Anterior cingulate cortex (tissue), 58 donors: ENCODE measurements around the gene ZNF653.

Experiments used
- DNase-seq, 58 donors: peaks; one replicate each; lab custom pipeline; 2025; lab: John Stamatoyannopoulos, UW

Gene ZNF653, protein sequence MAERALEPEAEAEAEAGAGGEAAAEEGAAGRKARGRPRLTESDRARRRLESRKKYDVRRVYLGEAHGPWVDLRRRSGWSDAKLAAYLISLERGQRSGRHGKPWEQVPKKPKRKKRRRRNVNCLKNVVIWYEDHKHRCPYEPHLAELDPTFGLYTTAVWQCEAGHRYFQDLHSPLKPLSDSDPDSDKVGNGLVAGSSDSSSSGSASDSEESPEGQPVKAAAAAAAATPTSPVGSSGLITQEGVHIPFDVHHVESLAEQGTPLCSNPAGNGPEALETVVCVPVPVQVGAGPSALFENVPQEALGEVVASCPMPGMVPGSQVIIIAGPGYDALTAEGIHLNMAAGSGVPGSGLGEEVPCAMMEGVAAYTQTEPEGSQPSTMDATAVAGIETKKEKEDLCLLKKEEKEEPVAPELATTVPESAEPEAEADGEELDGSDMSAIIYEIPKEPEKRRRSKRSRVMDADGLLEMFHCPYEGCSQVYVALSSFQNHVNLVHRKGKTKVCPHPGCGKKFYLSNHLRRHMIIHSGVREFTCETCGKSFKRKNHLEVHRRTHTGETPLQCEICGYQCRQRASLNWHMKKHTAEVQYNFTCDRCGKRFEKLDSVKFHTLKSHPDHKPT

DNA sequence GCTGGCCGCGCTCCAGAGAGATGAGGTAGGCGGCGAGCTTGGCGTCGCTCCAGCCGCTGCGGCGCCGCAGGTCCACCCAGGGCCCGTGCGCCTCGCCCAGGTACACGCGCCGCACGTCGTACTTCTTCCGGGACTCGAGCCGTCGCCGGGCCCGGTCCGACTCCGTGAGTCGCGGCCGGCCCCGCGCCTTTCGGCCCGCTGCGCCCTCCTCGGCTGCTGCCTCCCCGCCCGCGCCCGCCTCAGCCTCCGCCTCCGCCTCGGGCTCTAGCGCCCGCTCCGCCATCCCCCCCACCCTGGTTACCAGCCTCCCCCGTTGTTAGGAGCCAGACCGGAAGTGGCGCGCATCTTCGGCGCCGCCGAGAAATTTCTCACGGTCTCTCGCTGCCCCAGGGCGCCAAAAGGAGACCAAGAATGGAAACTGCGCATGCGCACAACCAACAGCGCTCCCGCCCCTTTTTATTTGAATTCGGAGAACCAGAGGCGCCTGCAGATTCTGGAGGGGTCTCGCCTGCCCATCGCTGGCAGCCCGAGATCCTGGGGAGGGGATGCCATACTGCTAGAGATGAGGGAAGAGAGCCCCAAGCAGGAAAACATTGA, at the start of gene ZNF653:
TSS of gene ZNF653 (minus strand) at position 336 of the 597 bp plus-strand sequence. CDS start at position 283, 53 bp downstream.
- peak; percentile 32 to 94 (median 87) for DNase-seq

DNA sequence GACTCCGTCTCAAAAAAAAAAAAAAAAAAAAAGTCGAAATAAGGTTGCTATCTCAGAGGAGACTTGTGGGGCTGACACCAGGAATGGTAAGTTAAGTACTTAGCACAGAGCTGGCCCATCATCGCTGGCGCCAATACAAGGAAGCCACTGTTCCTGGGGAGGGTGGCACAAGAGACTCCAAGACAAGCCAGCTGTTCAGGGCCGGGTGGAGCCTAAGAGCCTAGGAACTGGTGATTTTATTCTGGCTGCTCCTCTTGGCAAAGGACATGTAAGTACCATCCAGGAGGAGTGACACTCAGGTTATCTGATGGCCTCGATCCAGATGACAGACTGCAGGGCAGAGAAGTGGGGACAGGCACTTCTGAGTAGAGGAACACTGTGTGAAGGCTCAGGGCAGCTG, 49.6 kb upstream of the ZNF653 start:
- peak in 6 of 58 donors; percentile 5 to 24 (median 12) for DNase-seq

- DNase-seq, result no peak
Measured at GRCh38 chr19:11554160-11554559, 48.5 kb upstream of the ZNF653 start.

GRCh38 chr19:11552666-11553372, 47.2 kb upstream of the ZNF653 start:
- no peak for DNase-seq

- DNase-seq, result peak in 1 of 58 donors; percentile 6
Measured at GRCh38 chr19:11551603-11552235, 46.1 kb upstream of the ZNF653 start.

DNA sequence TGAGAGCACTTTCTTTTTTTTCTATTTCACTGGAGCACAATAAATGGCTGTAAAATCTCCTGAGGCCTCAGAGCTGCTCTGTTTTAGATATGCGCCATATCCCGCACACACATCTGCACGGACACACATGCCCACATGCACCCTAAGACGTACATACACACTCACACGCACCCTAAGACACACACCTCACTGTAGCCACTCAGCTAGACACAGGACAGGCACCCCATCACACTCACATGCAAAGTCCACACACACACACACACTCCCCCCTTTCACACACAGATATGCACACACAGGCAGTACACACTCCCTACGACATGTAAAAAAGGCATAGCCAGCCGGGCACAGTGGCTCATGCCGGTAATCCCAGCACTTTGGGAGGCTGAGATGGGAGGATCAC, 44.6 kb upstream of the ZNF653 start:
- DNase-seq, result no peak

DNA sequence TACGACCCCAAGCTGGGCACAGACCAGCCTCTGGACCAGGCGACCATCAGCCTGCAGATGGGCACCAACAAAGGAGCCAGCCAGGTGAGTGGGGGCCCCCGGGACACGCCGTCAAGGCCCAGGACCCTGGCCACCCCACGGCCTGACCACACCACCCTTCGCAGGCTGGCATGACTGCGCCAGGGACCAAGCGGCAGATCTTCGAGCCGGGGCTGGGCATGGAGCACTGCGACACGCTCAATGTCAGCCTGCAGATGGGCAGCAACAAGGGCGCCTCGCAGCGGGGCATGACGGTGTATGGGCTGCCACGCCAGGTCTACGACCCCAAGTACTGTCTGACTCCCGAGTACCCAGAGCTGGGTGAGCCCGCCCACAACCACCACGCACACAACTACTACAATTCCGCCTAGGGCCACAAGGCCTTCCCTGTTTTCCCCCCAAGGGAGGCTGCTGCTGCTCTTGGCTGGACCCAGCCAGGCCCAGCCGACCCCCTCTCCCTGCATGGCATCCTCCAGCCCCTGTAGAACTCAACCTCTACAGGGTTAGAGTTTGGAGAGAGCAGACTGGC, 43.8 kb upstream of the ZNF653 start:
- DNase-seq, result no peak

GRCh38 chr19:11547929-11548700, 42.5 kb upstream of the ZNF653 start:
- no peak for DNase-seq

- DNase-seq, result no peak
Measured at GRCh38 chr19:11541238-11541637, 35.6 kb upstream of the ZNF653 start.

DNA sequence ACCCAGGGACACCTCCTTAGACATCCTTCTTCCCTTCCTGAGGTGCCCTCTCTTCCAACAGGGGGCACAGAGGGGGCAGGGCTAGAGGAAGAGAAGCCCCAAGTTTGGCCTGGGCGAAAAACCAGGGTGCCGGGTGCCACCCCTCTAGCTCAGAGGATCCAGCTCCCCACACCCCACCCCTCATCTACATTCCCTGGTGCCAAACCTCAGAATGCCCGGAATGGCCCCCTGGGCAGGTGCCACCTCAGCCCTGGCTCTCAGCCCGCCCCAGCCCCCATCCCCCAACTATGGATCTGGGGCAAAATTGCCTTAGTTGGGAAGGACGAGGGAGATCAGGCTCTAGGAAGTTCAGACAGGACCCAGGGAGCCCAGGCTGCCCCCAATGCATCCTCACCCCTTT, 35.0 kb upstream of the ZNF653 start:
- no peak for DNase-seq

- peak in 1 of 58 donors; percentile 52 for DNase-seq
Measured at GRCh38 chr19:11539495-11540365, 34.1 kb upstream of the ZNF653 start.

- no peak for DNase-seq
Measured at GRCh38 chr19:11538232-11539036, 32.8 kb upstream of the ZNF653 start, which contains the start of gene CNN1. Gene CNN1, plus strand, starts transcription at chr19:11538851. Its CDS starts 77 bp downstream, at chr19:11538928.

GRCh38 chr19:11535792-11536595, 30.4 kb upstream of the ZNF653 start:
- peak in 56 of 58 donors; percentile 3 to 94 (median 77) for DNase-seq

DNA sequence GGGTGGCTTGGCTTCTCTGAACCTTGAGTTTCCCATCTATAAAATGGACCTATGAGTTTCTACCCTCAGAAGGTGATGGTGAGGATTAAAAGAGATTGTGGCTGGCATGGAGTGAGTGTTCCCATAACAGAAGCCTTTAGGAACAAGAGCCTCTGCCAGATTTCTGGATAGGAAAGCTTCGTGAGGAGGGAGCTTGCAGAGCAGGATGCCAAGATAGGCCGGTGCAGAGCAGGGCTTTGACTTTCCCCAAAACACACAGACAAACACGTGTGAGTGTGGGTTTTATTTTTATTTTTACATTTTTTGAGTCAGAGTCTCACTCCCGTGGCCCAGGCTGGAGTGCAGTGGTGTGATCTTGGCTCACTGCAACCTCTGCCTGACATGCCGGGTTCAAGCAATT, 29.3 kb upstream of the ZNF653 start:
- DNase-seq, result peak in 4 of 58 donors; percentile 1 to 33 (median 12)

- DNase-seq, result no peak
Measured at GRCh38 chr19:11534538-11534937, 28.9 kb upstream of the ZNF653 start.

GRCh38 chr19:11530432-11530831, 24.8 kb upstream of the ZNF653 start:
- peak; percentile 38 to 96 (median 87) for DNase-seq
